PC-3 (cell line): ENCODE data around the gene UBTD1. TPM values are rescaled to one million over a fixed set of nuclear protein-coding genes. Genes with fewer than 3 reads are reported as not detected.

Experiments used
- ATAC-seq: fragments of 200-7000 bp; cut with Tn5 transposase; 2 replicates; pipeline ENCODE4 v1.9.1; 2020; ENCODE audit warnings: mild to moderate bottlenecking, moderate library complexity
- BruUV-seq: library from RNA; stranded (reverse); fragments of 400-500 nt; replicated peaks from 2 replicates; lab custom pipeline; 2021; lab: Mats Ljungman, UMichigan
- CTCF ChIA-PET: fragments of 300-600 bp; sonication (Branson Sonifier 250); formaldehyde crosslinking; loops from one replicate; lab custom pipeline; 2022; ENCODE audit warnings: antibody characterized with exemption; lab: Charles Lee
- POLR2A ChIA-PET: fragments of 300-600 bp; sonication (Branson Sonifier 250); formaldehyde crosslinking; loops from one replicate; lab custom pipeline; 2022; ENCODE audit warnings: antibody characterized with exemption; ENCODE audit not compliant: unreplicated experiment; lab: Charles Lee
- DNase-seq: peaks from one replicate; pipeline ENCODE4 v3.0.0-alpha.2; 2015
- H2AFZ ChIP-seq: fragments of 300-600 bp; sonication (generic); 2 replicates; pipeline ENCODE4 v1.6.0; 2016; ENCODE audit warnings: antibody characterized with exemption, low read length
- H3F3A ChIP-seq: fragments of 300-600 bp; sonication (generic); one replicate; pipeline ENCODE4 v1.6.0; 2017; ENCODE audit warnings: antibody characterized with exemption, low read length, control low read depth, mild to moderate bottlenecking; ENCODE audit not compliant: unreplicated experiment
- H3K27ac ChIP-seq: fragments of 300-600 bp; sonication (generic); 2 replicates; pipeline ENCODE4 v1.5.1; 2016; ENCODE audit warnings: mild to moderate bottlenecking, low read length
- H3K27me3 ChIP-seq: fragments of 300-600 bp; sonication (generic); 2 replicates; pipeline ENCODE4 v1.6.1; 2016; ENCODE audit warnings: low read length, mixed read lengths
- H3K36me3 ChIP-seq: fragments of 300-600 bp; sonication (generic); 2 replicates; pipeline ENCODE4 v1.6.1; 2016; ENCODE audit warnings: low read depth, mixed run types, low read length, mixed read lengths
- H3K4me1 ChIP-seq: fragments of 300-600 bp; sonication (generic); 2 replicates; pipeline ENCODE4 v1.5.1; 2016; ENCODE audit warnings: low read length; ENCODE audit not compliant: insufficient read depth
- H3K4me2 ChIP-seq: fragments of 300-600 bp; sonication (generic); 2 replicates; pipeline ENCODE4 v1.6.0; 2016; ENCODE audit warnings: low read length
- H3K4me3 ChIP-seq: fragments of 300-600 bp; sonication (generic); 2 replicates; pipeline ENCODE4 v1.5.1; 2016; ENCODE audit warnings: mild to moderate bottlenecking, low read length, mixed read lengths
- H3K79me2 ChIP-seq: fragments of 300-600 bp; sonication (generic); 2 replicates; pipeline ENCODE4 v1.6.1; 2017; ENCODE audit warnings: low read length, mixed read lengths
- H3K9ac ChIP-seq: fragments of 300-600 bp; sonication (generic); 2 replicates; pipeline ENCODE4 v1.6.0; 2016; ENCODE audit warnings: mild to moderate bottlenecking, low read length
- H3K9me2 ChIP-seq: fragments of 300-600 bp; sonication (generic); replicated peaks from 2 replicates; pipeline ENCODE4 v1.6.1; 2016; ENCODE audit warnings: mixed run types, low read length, mixed read lengths
- H3K9me3 ChIP-seq: fragments of 300-600 bp; sonication (generic); 2 replicates; pipeline ENCODE4 v1.6.1; 2016; ENCODE audit warnings: low read length, mixed read lengths
- H4K20me1 ChIP-seq: fragments of 300-600 bp; sonication (generic); 2 replicates; pipeline ENCODE4 v1.6.1; 2016; ENCODE audit warnings: low read length, mixed read lengths
- EZH2 ChIP-seq: fragments of 300-600 bp; sonication (generic); IDR thresholded peaks from one replicate; pipeline ENCODE4 v1.6.1; 2017; ENCODE audit warnings: antibody characterized with exemption, mild to moderate bottlenecking, low read length; ENCODE audit not compliant: unreplicated experiment
- EZH2phosphoT487 ChIP-seq: fragments of 300-600 bp; sonication (generic); IDR thresholded peaks from 2 replicates; pipeline ENCODE4 v1.6.1; 2018; ENCODE audit warnings: mild to moderate bottlenecking, antibody characterized with exemption, low read length, borderline replicate concordance
- intact Hi-C: fragments of 100-400 bp; cut with micrococcal nuclease; formaldehyde crosslinking; loops from 2 replicates; pipeline ENCODE4 v1.9.0; 2023
- total RNA-seq: library from RNA; depleted of rRNA; stranded (reverse); fragments of >200 nt; gene quantifications from 2 replicates; pipeline ENCODE4 v1.2.3, GENCODE V29; 2014
- TF ChIP-seq, protein P1 (sequence below): fragments of 300-600 bp; sonication (generic); conservative IDR thresholded peaks from 2 replicates; pipeline ENCODE4 v1.5.1; 2017; ENCODE audit warnings: antibody characterized with exemption, low read depth, mild to moderate bottlenecking, low read length

Gene UBTD1
- total RNA-seq, 1 experiment from 2014 or later, result 18.5 TPM

DNA sequence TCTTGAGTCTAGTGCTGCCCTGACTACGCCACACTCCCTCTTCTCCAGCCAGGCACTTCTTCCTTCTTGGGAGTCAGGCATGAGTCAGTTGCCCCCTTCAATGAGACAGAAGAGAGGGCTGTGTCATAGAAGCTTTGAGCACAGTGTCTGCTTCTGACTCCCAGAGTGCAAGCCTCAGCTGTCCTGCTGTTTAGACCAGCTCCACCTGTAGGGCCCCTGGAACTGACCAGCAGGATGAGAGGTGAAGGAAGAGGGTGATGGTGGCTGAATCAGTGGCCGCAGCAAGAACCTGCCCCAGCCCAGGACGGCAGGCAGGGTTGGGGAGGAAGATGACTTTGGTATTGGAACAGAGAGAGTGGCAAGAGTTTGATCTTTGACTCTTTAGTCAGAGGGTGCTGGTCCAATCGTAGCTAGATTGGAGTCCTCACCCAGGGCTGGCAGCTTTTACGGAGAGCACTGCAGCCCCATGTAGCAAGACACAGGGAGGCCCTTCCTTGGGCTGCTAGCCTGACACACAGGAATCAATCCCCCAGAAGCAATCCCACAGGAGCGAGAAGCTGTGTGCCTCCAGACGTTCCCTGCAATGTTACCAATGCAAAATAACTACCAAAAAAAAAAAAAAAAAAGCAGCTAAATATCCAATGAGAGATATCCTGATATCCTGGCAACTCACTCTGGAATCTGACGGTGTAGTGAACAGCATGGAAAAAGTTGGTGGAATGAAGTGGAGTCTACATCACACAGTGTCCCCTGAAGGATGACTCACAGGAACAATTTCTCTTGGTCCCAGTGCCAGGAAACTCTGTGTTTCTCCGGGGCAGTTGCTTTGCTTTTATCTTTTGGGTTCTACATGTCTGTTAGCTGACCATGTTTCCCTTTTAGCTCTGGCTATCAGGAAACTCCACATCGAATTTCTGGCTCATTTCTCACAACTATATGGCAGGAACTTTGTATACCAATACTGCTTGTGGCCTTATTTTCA lies 97.7 kb downstream of the UBTD1 start:
- no TSS peak for BruUV-seq
- intact Hi-C loops, result no loop called here
- ATAC-seq (peak; percentile 84), DNase-seq (peak; percentile 69)
- Histone ChIP-seq H3K9me2 (no peaks in the 10 kb centered on the region), H3K4me1 (peaks cover 26% of the 10 kb centered on the region), H3K27me3 (no peaks in the 10 kb centered on the region), H3K9ac (no peak overlapping the region), H2AFZ (peak overlapping the region; percentile 21), H4K20me1 (no peaks in the 10 kb centered on the region), H3K4me3 (no peak overlapping the region), H3K4me2 (peak overlapping the region; percentile 65), H3K9me3 (no peaks in the 10 kb centered on the region), H3F3A (peaks cover 5% of the 10 kb centered on the region), H3K79me2 (no peaks in the 10 kb centered on the region), H3K27ac (peak overlapping the region; percentile 67), H3K36me3 (no peaks in the 10 kb centered on the region)
- ChIA-PET POLR2A (interaction anchor here (0.7 kb wide), 1 partner anchor 90 kb away, joined by 36 read pairs; the partner anchor contains the start of gene AVPI1), CTCF (no interaction called here)
- TF ChIP-seq EZH2phosphoT487 (no peak), EZH2 (no peak)
- TF ChIP-seq, protein P1, sequence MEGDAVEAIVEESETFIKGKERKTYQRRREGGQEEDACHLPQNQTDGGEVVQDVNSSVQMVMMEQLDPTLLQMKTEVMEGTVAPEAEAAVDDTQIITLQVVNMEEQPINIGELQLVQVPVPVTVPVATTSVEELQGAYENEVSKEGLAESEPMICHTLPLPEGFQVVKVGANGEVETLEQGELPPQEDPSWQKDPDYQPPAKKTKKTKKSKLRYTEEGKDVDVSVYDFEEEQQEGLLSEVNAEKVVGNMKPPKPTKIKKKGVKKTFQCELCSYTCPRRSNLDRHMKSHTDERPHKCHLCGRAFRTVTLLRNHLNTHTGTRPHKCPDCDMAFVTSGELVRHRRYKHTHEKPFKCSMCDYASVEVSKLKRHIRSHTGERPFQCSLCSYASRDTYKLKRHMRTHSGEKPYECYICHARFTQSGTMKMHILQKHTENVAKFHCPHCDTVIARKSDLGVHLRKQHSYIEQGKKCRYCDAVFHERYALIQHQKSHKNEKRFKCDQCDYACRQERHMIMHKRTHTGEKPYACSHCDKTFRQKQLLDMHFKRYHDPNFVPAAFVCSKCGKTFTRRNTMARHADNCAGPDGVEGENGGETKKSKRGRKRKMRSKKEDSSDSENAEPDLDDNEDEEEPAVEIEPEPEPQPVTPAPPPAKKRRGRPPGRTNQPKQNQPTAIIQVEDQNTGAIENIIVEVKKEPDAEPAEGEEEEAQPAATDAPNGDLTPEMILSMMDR, result no peak

DNA sequence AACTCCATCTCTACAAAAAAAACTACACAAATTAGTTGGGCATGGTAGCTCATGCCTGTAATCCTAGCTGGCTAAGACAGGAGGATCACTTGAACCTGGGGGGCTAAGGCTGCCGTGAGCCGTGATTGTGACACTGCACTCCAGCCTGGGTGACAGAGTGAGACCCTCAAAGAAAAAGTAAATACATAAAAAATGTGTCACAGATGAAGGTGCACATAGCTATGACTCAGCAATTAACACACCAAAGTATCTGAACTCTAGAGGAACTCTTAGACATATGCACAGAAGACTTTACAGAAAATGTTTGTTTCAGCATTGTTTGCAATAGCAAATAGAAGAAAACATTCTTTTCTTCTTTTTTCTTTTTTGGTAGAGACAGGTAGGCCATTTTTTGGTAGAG lies 99.1 kb downstream of the UBTD1 start:
- no peak overlapping the region for H2AFZ ChIP-seq
- ChIA-PET POLR2A (interaction anchor here (0.6 kb wide), 1 partner anchor 9 kb away, joined by 4 read pairs; no protein-coding TSS in a partner anchor), CTCF (no interaction called here)
- no peaks in the 10 kb centered on the region for H3K27me3 ChIP-seq
- no peaks in the 10 kb centered on the region for H4K20me1 ChIP-seq
- H3K27ac ChIP-seq, result no peak overlapping the region
- ATAC-seq (no peak), DNase-seq (no peak)
- no peaks in the 10 kb centered on the region for H3K79me2 ChIP-seq
- no peak overlapping the region for H3K4me2 ChIP-seq
- peaks cover 26% of the 10 kb centered on the region for H3K4me1 ChIP-seq
- H3F3A ChIP-seq, result peaks cover 5% of the 10 kb centered on the region
- no peak overlapping the region for H3K4me3 ChIP-seq
- H3K9me3 ChIP-seq, result no peaks in the 10 kb centered on the region
- BruUV-seq, result no TSS peak
- intact Hi-C loops, result no loop called here
- no peaks in the 10 kb centered on the region for H3K36me3 ChIP-seq
- TF ChIP-seq, protein P1, result no peak
- no peak for TF ChIP-seq EZH2
- no peak for TF ChIP-seq EZH2phosphoT487
- no peaks in the 10 kb centered on the region for H3K9me2 ChIP-seq
- H3K9ac ChIP-seq, result no peak overlapping the region
